ENCODE results near the gene GATA2.

The GATA2 gene

GRCh38 chr3:128446821-128447220 is 46.2 kb downstream of the GATA2 start:
- no peak for DNase-seq (ENCODE audit: extremely low read depth, low read depth)
- H3K4me3 ChIP-seq (replicated peaks; ENCODE audit: low read depth, low read length) = no peak overlapping the region
- TF ChIP-seq, protein P1, sequence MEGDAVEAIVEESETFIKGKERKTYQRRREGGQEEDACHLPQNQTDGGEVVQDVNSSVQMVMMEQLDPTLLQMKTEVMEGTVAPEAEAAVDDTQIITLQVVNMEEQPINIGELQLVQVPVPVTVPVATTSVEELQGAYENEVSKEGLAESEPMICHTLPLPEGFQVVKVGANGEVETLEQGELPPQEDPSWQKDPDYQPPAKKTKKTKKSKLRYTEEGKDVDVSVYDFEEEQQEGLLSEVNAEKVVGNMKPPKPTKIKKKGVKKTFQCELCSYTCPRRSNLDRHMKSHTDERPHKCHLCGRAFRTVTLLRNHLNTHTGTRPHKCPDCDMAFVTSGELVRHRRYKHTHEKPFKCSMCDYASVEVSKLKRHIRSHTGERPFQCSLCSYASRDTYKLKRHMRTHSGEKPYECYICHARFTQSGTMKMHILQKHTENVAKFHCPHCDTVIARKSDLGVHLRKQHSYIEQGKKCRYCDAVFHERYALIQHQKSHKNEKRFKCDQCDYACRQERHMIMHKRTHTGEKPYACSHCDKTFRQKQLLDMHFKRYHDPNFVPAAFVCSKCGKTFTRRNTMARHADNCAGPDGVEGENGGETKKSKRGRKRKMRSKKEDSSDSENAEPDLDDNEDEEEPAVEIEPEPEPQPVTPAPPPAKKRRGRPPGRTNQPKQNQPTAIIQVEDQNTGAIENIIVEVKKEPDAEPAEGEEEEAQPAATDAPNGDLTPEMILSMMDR (IDR thresholded peaks at IDR 0.05; ENCODE audit: low read depth, low read length, missing control alignments) = no peak

- no peak overlapping the region for H3K4me3 ChIP-seq (replicated peaks; ENCODE audit: low read depth, low read length)
- TF ChIP-seq, protein P1 (IDR thresholded peaks at IDR 0.05; ENCODE audit: low read depth, low read length, missing control alignments) = no peak
- DNase-seq (ENCODE audit: extremely low read depth, low read depth) = no peak
Measured at GRCh38 chr3:128445357-128445756, 47.6 kb downstream of the GATA2 start.

DNA sequence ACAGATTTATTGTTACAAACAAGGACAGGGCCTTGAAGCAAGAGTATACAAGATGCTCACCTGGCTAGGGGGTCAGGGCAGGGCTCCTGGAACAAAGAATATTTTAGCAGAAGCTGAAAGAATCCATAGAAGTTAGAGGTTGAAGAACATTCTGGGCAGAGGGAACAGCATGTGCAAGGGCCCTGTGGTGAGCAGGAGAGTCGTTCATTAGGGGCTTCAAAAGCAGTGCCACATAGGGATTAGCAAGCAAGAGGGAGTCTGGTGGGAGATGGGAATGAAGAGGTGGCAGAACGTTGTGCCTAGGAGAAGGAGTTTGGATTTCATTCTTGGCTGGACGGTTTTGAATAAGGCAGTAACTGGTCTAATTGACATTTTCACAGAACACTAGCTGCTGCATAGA is 49.2 kb downstream of the GATA2 start:
- no peak overlapping the region for H3K4me3 ChIP-seq (replicated peaks; ENCODE audit: low read depth, low read length)
- TF ChIP-seq, protein P1 (IDR thresholded peaks at IDR 0.05; ENCODE audit: low read depth, low read length, missing control alignments) = no peak
- no peak for DNase-seq (ENCODE audit: extremely low read depth, low read depth)

DNA sequence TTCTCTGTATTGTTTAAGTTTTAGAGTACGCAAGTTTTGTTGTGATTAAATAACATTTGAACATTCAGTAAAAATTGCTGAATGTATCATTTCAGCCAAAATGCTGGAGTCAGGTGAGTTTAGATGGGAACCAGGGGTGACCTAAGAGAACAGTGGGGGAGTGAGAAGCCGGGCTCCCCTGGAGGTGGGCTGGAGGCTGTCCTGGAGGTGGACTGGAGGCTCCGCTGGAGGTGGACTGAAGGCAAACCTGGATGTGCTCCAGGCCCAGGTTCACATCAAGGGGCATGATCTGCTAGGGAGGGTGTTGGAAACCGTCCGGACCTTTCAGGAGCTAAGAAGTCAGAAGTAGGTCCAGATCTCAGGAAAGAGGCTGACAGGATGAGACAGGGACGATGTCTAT is 50.1 kb downstream of the GATA2 start:
- H3K4me3 ChIP-seq (replicated peaks; ENCODE audit: low read depth, low read length) = no peak overlapping the region
- TF ChIP-seq, protein P1 (IDR thresholded peaks at IDR 0.05; ENCODE audit: low read depth, low read length, missing control alignments) = no peak
- DNase-seq (ENCODE audit: extremely low read depth, low read depth) = no peak

DNA sequence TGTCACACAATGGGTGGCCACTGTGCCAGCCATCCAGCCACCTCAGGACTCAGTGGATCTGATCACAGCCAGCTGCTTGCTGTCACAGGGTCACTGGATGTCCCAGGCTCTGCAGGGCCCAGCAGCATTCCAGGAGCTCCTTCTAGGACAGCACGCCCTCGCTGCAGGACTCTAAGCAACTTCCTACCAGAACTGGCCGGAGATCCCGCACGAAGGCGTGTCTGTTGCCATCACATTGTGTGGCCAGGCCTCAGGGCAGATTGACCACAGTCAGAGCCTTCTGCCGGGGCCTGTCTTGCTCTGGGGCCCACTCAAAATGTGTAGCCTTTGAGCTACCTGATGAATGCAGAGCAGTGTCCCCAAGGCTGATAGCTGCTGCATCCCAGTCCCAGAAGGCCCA is 50.9 kb downstream of the GATA2 start:
- no peak overlapping the region for H3K4me3 ChIP-seq (replicated peaks; ENCODE audit: low read depth, low read length)
- DNase-seq (ENCODE audit: extremely low read depth, low read depth) = no peak
- TF ChIP-seq, protein P1 (IDR thresholded peaks at IDR 0.05; ENCODE audit: low read depth, low read length, missing control alignments) = no peak

GRCh38 chr3:128439226-128439625 is 53.8 kb downstream of the GATA2 start:
- TF ChIP-seq, protein P1 (IDR thresholded peaks at IDR 0.05; ENCODE audit: low read depth, low read length, missing control alignments) = no peak
- no peak for DNase-seq (ENCODE audit: extremely low read depth, low read depth)
- H3K4me3 ChIP-seq (replicated peaks; ENCODE audit: low read depth, low read length) = no peak overlapping the region

- DNase-seq (ENCODE audit: extremely low read depth, low read depth) = no peak
- TF ChIP-seq, protein P1 (IDR thresholded peaks at IDR 0.05; ENCODE audit: low read depth, low read length, missing control alignments) = peak; percentile 64
- H3K4me3 ChIP-seq (replicated peaks; ENCODE audit: low read depth, low read length) = no peak overlapping the region
Measured at GRCh38 chr3:128438488-128439072, 54.4 kb downstream of the GATA2 start.

Data from HFF-Myc (cell line).